ENCODE data around the gene RNF113A. TPM values are rescaled to one million over a fixed set of nuclear protein-coding genes. Genes with fewer than 3 reads are reported as not detected.
A peak's percentile ranks its signal among the peaks of the same experiment; 100 is the strongest.
"Not testable (repeated sequence)": the region's sequence is repeated elsewhere in the genome, so short reads cannot be mapped to it uniquely, and the experiment has no call there.

The RNF113A gene
- total RNA-seq, 1 donor from 2014 or later: 11.8 TPM

DNA sequence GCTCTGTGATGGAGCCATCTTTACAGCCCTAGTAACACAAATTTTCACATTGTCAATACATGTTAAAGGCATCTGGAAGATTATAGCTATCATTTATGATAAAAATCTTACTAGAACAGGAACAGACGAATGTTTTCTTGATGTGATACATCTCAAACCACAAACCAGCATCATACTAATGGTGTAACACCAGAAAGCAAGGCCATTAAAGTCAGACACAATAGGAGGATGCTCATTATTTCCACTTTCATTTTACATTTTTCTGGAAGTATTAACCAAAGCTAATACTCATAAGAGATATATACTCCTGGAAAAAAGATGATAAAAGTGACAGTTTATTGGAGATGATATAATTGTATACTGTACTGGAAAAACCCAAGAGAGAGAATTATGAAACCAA lies 29.4 kb upstream of the RNF113A start:
- Histone ChIP-seq H3K4me3 (no peak overlapping the region), H3K27me3 (no peaks in the 10 kb centered on the region), H3K9me3 (no peaks in the 10 kb centered on the region), H3K27ac (no peak overlapping the region), H3K36me3 (no peaks in the 10 kb centered on the region), H3K4me1 (no peaks in the 10 kb centered on the region)
- TF ChIP-seq POLR2A (IDR thresholded peaks at IDR 0.05) (no peak), POLR2AphosphoS5 (IDR thresholded peaks at IDR 0.05; ENCODE audit: insufficient read depth in 1 of 2, low read depth in 1 of 2) (no peak)
- TF ChIP-seq, protein P1, sequence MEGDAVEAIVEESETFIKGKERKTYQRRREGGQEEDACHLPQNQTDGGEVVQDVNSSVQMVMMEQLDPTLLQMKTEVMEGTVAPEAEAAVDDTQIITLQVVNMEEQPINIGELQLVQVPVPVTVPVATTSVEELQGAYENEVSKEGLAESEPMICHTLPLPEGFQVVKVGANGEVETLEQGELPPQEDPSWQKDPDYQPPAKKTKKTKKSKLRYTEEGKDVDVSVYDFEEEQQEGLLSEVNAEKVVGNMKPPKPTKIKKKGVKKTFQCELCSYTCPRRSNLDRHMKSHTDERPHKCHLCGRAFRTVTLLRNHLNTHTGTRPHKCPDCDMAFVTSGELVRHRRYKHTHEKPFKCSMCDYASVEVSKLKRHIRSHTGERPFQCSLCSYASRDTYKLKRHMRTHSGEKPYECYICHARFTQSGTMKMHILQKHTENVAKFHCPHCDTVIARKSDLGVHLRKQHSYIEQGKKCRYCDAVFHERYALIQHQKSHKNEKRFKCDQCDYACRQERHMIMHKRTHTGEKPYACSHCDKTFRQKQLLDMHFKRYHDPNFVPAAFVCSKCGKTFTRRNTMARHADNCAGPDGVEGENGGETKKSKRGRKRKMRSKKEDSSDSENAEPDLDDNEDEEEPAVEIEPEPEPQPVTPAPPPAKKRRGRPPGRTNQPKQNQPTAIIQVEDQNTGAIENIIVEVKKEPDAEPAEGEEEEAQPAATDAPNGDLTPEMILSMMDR (IDR thresholded peaks at IDR 0.05): no peak
- DNase-seq (ENCODE audit: extremely low spot score in 2 of 2): no peak
- intact Hi-C loops (cut with DNase I): no loop called here

DNA sequence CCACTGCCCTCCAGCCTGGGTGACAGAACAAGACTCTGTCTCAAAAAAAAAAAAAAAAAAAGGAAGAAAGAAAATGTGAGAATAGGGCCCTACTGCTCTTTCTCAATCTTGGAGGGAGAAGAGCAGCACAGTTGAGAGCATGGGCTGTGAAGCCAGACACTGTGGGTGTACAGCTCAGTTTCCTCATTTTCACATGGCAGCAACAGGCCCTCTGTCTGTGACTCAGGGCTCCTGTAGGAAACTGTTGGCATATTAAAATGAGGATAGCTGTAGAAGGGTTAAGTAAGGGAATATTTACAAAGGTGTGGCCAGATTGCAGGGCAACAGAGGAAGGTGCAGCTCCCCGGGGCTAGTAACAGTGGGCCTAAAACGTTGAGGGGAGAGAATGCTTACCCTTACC lies 27.6 kb upstream of the RNF113A start:
- Histone ChIP-seq H3K36me3 (no peaks in the 10 kb centered on the region), H3K4me3 (no peak overlapping the region), H3K27me3 (no peaks in the 10 kb centered on the region), H3K4me1 (no peaks in the 10 kb centered on the region), H3K27ac (no peak overlapping the region), H3K9me3 (no peaks in the 10 kb centered on the region)
- no peak for DNase-seq (ENCODE audit: extremely low spot score in 2 of 2)
- TF ChIP-seq POLR2A (IDR thresholded peaks at IDR 0.05) (no peak), POLR2AphosphoS5 (IDR thresholded peaks at IDR 0.05; ENCODE audit: insufficient read depth in 1 of 2, low read depth in 1 of 2) (no peak)
- TF ChIP-seq, protein P1 (IDR thresholded peaks at IDR 0.05): no peak
- intact Hi-C loops (cut with DNase I): no loop called here

DNA sequence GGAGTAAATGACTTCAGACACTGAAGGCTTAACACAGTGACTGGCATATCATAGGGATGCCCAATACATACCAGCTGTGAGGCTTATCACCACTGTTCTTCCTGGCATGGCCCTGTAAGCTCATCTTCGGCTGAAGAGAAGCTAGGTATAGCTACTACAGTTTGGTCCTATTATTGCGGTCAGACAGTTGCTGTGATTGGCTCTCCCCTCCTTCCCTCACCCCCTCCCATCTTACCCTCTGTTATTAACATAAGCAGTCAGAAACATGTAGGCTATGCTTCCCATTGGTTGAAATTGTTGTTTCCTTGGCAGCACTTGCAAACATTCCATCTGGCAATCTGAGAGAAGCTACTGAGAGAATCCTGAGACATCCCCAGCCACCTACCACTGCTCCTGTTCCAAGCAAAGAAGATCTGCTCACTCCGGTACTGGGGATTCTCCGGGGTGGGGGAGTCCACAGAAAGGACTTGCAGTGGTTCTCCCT lies 24.4 kb upstream of the RNF113A start, which contains the start of gene AKAP14:
AKAP14 (plus strand) TSS at position 51 of the 484 bp plus-strand sequence. CDS start 7,331 bp downstream, outside the sequence.
- no peaks in the 10 kb centered on the region for H3K27me3 ChIP-seq
- intact Hi-C loops (cut with DNase I): no loop called here
- no peak within 1 kb of the TSS for H3K27ac ChIP-seq
- no peak for DNase-seq (ENCODE audit: extremely low spot score in 2 of 2)
- no peaks in the 10 kb centered on the region for H3K36me3 ChIP-seq
- H3K4me1 ChIP-seq: no peaks in the 10 kb centered on the region
- TF ChIP-seq, protein P1 (IDR thresholded peaks at IDR 0.05): no peak
- TF ChIP-seq POLR2AphosphoS5 (IDR thresholded peaks at IDR 0.05; ENCODE audit: insufficient read depth in 1 of 2, low read depth in 1 of 2): no peak
- no peak for TF ChIP-seq POLR2A (IDR thresholded peaks at IDR 0.05)
- H3K4me3 ChIP-seq: no peak within 1 kb of the TSS
- no peaks in the 10 kb centered on the region for H3K9me3 ChIP-seq

DNA sequence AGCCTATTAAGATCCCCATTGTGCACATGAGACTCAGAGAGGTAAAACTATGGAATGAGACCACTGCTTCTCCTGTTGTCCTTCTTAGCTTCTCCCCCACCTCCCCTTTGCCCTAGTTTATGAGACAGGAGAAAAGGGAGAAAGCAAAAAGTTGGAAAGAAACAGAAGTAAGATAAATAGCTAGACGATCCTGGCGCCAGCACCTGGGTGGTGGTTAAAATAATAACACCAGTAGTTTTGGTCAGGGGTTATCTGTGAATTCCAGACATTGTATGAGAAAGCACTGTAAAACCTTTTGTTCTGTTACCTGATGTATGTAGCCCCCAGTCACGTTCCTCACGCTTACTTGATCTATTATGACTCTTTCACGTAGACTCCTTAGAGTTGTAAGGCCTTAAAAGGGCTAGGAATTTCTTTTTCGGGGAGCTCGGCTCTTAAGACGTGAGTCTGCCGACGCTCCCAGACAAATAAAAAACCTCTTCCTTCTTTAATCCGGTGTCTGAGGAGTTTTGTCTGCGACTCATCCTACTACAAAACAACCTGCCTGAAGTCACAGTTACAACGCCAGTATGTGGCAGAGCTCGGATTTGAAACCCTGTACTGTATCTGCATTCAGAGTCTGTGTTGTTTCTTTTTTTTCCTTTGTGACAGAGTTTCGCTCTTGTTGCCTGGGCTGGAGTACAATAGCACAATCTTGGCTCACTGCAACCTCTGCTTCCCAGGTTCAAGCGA lies 20.6 kb upstream of the RNF113A start:
- H3K9me3 ChIP-seq; H3K36me3 ChIP-seq; H3K4me1 ChIP-seq; intact Hi-C loops (cut with DNase I); DNase-seq (ENCODE audit: extremely low spot score in 2 of 2); H3K27me3 ChIP-seq; H3K4me3 ChIP-seq; H3K27ac ChIP-seq: not testable (repeated sequence)

DNA sequence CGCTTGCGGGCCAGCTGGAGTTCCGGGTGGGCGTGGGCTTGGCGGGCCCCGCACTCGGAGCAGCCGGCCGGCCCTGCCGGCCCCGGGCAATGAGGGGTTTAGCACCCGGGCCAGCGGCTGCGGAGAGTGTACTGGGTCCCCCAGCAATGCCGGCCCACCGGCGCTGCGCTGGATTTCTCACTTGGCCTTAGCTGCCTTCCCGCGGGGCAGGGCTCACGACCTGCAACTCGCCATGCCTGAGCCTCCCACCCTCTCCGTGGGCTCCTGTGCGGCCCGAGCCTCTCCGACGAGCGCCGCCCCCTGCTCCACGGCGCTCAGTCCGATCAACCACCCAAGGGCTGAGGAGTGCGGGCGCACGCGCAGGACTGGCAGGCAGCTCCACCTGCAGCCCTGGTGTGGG lies 19.1 kb upstream of the RNF113A start:
- DNase-seq (ENCODE audit: extremely low spot score in 2 of 2); intact Hi-C loops (cut with DNase I); H3K9me3 ChIP-seq: not testable (repeated sequence)

DNA sequence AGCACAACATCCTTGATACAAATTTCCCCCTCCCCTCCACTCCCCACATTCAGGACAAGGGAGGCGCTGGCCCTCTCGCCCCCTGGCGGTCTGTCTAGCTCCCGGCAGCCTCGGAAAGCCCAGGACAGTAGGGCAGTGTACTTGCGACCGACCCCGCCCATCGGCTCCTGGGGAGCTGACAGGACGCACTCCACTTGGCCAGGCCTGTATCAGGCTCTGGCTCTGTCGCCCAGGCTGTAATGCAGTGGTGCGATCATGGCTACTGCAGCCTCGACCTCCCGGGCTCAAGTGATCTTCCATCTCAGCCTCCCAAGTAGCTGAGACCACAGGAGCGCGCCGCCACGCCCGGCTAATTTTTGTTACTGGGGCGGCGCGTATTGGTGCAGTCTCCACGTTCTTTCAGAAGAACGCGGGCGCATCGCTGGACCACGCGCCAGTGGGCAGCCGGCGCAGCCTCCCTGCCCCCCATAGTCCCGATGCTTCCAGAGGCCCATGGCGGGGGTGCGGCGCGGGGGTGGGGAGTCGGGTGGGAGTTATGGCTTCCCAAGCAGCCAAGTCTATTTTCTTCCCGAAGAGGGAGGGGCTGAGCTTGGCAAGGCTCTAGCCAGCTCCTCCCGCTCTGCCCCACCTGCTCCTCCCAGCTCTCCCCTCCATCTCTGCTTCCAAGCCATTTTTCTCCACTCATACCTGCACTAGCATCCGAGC lies 16.3 kb upstream of the RNF113A start:
- intact Hi-C loops (cut with DNase I): no loop called here
- no peak for TF ChIP-seq POLR2A (IDR thresholded peaks at IDR 0.05)
- TF ChIP-seq, protein P1 (IDR thresholded peaks at IDR 0.05): peak in 1 of 3 experiments; percentile 32
- no peaks in the 10 kb centered on the region for H3K9me3 ChIP-seq
- H3K4me1 ChIP-seq: no peaks in the 10 kb centered on the region
- H3K36me3 ChIP-seq: no peaks in the 10 kb centered on the region
- H3K27ac ChIP-seq: no peak overlapping the region
- H3K4me3 ChIP-seq: peak overlapping the region; percentile 13 to 26
- H3K27me3 ChIP-seq: no peaks in the 10 kb centered on the region
- no peak for DNase-seq (ENCODE audit: extremely low spot score in 2 of 2)

More for the DNA sequence above, 19.1 kb upstream of the RNF113A start:
- H3K36me3 ChIP-seq, H3K27ac ChIP-seq, H3K4me3 ChIP-seq, H3K4me1 ChIP-seq, H3K27me3 ChIP-seq: not testable (repeated sequence)
